HG02981 (cell line): ENCODE data around the gene KCNJ8.
"Not testable (repeated sequence)": the region's sequence is repeated elsewhere in the genome, so short reads cannot be mapped to it uniquely, and the experiment has no call there.

Source experiments
- ATAC-seq: cut with Tn5 transposase; IDR thresholded peaks from one replicate; pipeline ENCODE4 v1.9.1; 2021; ENCODE audit warnings: mild to moderate bottlenecking, moderate library complexity; ENCODE audit not compliant: unreplicated experiment

KCNJ8 gene

GRCh38 chr12:21788089-21788983 is 13.8 kb upstream of the KCNJ8 start:
- ATAC-seq, result no peak

GRCh38 chr12:21786041-21786531 is 11.6 kb upstream of the KCNJ8 start:
- ATAC-seq, result no peak

GRCh38 chr12:21782723-21783122 is 8.2 kb upstream of the KCNJ8 start:
- ATAC-seq, result not testable (repeated sequence)

- ATAC-seq, result no peak
These were observed 6.3 kb upstream of the KCNJ8 start for GRCh38 chr12:21780786-21781185.

GRCh38 chr12:21776175-21776574 is 1.7 kb upstream of the KCNJ8 start:
- no peak for ATAC-seq

GRCh38 chr12:21775133-21775820 is 771 bp upstream of the KCNJ8 start:
- ATAC-seq, result no peak

- ATAC-seq, result no peak
These were observed 700 bp downstream of the KCNJ8 start for GRCh38 chr12:21773806-21774205.

GRCh38 chr12:21773263-21773741 is 1.2 kb downstream of the KCNJ8 start:
- ATAC-seq, result no peak

- ATAC-seq, result no peak
These were observed 3.2 kb downstream of the KCNJ8 start for GRCh38 chr12:21771311-21771710.

GRCh38 chr12:21769307-21769706 is 5.2 kb downstream of the KCNJ8 start:
- no peak for ATAC-seq

- ATAC-seq, result no peak
These were observed 8.1 kb downstream of the KCNJ8 start for GRCh38 chr12:21766403-21766802.

- ATAC-seq, result no peak
These were observed 9.6 kb downstream of the KCNJ8 start for GRCh38 chr12:21764950-21765349.

- no peak for ATAC-seq
These were observed 10.4 kb downstream of the KCNJ8 start for GRCh38 chr12:21764065-21764464.

- ATAC-seq, result no peak
These were observed 11.0 kb downstream of the KCNJ8 start for GRCh38 chr12:21763531-21763930.

GRCh38 chr12:21759737-21760136 is 14.8 kb downstream of the KCNJ8 start:
- no peak for ATAC-seq

GRCh38 chr12:21757735-21758134 is 16.8 kb downstream of the KCNJ8 start:
- no peak for ATAC-seq

GRCh38 chr12:21756699-21757098 is 17.8 kb downstream of the KCNJ8 start:
- ATAC-seq, result no peak

GRCh38 chr12:21751517-21751916 is 23.0 kb downstream of the KCNJ8 start:
- no peak for ATAC-seq

- ATAC-seq, result no peak
These were observed 29.2 kb downstream of the KCNJ8 start for GRCh38 chr12:21745258-21745657.

- no peak for ATAC-seq
These were observed 43.4 kb downstream of the KCNJ8 start for GRCh38 chr12:21731144-21731543.

- no peak for ATAC-seq
These were observed 48.8 kb downstream of the KCNJ8 start for GRCh38 chr12:21725731-21726130.
